ENCODE results near the gene ATP8A2.

The ATP8A2 gene

DNA sequence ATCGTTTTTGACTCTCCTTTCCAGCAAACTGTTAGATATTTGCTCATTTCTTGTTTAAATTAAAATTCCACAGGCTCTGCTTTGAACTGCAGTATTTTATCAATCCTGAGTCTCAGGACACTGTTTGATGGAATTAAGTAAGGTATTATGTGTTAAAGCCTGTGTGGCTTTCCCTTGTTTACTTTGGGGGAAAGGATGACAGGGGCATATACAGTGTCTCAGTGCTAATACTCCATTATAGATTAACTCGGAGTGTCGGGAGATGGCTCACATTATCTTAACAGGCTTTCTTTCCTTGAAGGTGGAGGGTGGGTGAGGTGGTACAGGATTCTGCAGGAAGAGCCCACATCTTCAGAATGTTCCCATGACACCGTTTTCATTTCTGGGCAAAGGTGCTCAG lies 595.4 kb downstream of the ATP8A2 start:
- DNase-seq (ENCODE audit: low read depth) = no peak

DNA sequence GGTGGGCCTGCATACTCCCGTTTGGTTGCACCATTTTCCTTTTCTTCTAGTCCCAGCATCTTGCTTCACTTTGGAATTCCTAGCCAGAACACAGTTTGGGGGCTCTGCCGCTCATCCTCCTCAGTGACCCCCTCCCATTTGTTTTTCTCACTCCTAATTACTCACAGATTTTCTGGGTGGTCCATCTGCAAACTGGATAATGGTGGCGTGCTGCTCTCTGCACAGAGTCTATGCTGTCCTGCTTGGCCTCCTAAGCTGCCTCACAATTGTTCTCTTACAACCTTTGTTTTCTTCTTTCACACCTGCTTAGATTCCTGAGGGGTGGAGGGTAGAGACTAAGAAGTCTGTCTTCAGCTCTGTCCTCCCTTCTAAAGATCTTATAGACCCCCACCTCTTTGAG lies 599.3 kb downstream of the ATP8A2 start:
- no peak for DNase-seq (ENCODE audit: low read depth)

- DNase-seq (ENCODE audit: low read depth) = no peak
Measured at GRCh38 chr13:25971459-25972145, 599.8 kb downstream of the ATP8A2 start.

GRCh38 chr13:25973085-25973484 lies 601.3 kb downstream of the ATP8A2 start:
- DNase-seq (ENCODE audit: low read depth) = no peak

GRCh38 chr13:25973576-25973975 lies 601.8 kb downstream of the ATP8A2 start:
- no peak for DNase-seq (ENCODE audit: low read depth)

DNA sequence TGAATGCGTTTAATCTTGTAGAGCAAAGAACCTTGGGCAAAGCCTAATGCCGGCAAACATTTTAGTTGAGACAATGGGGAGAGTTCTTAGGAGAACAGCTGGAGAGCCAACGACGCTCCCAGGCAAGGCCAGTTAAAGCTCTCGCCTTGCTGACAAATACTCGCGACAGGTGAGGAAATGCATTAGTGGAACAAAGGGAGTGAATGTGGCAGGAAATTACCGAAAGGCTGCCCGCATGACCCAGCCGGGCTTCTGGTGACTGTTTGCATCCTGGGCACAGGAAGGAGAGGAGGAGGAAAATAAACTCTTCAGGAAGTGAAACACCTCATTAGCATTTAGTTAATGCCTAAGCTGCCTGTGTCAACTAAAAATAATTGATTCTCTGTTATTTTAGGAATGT lies 605.4 kb downstream of the ATP8A2 start:
- DNase-seq (ENCODE audit: low read depth) = no peak

DNA sequence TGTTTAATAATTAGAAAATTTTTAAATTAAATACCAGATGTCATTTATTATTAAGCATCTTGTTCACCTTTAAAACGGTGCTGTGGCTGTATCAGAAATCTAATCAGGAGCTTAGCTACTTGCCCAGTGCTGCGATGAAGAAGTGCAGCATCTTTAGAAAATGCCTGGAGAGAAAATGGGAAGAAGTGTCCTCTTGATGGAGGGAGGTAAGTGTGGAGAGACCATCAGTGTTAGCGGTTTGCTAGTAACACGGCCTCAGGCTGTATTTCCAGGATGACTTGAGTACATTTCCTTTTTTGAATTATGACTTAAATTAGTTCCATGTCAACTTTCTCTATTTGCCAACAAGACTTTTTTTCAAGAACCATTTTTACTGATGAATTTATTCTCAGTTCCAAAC lies 605.9 kb downstream of the ATP8A2 start:
- DNase-seq (ENCODE audit: low read depth) = no peak

- no peak for DNase-seq (ENCODE audit: low read depth)
Measured at GRCh38 chr13:25978961-25979360, 607.2 kb downstream of the ATP8A2 start.

DNA sequence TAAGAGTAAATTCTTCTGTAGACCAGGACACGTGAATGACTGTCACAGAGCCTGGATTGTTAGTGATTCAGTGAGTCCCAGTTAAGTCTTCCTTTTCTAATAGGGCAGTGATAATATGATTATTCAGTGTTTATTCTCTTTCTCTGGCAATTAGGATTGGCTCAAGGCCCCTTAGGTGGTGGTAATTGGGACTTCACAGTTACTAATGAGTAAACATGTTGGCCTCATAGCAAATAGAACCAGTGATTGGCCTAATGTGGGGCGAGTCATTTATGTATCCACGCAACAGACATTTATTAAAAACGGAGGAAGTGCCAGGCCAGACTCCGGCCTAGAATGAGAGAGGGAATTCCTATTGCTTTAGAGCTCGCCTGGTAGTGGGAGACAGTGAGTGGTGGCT lies 607.6 kb downstream of the ATP8A2 start:
- DNase-seq (ENCODE audit: low read depth) = no peak

- DNase-seq (ENCODE audit: low read depth) = no peak
Measured at GRCh38 chr13:25980255-25980654, 608.5 kb downstream of the ATP8A2 start.

DNA sequence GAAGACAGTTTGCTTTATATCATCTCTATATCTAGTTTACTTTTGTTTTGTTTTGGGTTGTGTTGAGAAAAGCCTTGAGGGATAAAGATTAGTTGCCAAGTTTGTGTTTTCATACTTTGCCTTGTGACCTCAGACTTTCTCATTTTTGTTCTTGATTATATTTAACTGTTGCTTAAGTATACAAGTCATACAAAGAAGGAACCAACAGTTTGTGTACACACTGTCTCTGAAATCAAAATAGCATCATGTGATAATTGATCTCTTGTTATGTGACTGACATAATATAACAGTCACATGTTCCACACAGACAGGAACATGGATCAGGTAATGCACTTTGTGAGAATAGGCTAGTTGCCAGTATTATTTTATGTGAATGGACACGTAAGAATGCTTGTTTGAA lies 609.3 kb downstream of the ATP8A2 start:
- DNase-seq (ENCODE audit: low read depth) = no peak

GRCh38 chr13:25982907-25983306 lies 611.1 kb downstream of the ATP8A2 start:
- no peak for DNase-seq (ENCODE audit: low read depth)

GRCh38 chr13:25987987-25988386 lies 616.2 kb downstream of the ATP8A2 start:
- DNase-seq (ENCODE audit: low read depth) = no peak

GRCh38 chr13:25988661-25989060 lies 616.9 kb downstream of the ATP8A2 start:
- DNase-seq (ENCODE audit: low read depth) = no peak

- no peak for DNase-seq (ENCODE audit: low read depth)
Measured at GRCh38 chr13:25990801-25991200, 619.0 kb downstream of the ATP8A2 start.

- DNase-seq (ENCODE audit: low read depth) = no peak
Measured at GRCh38 chr13:25992076-25992475, 620.3 kb downstream of the ATP8A2 start.

- no peak for DNase-seq (ENCODE audit: low read depth)
Measured at GRCh38 chr13:26007261-26008125, 635.7 kb downstream of the ATP8A2 start.

DNA sequence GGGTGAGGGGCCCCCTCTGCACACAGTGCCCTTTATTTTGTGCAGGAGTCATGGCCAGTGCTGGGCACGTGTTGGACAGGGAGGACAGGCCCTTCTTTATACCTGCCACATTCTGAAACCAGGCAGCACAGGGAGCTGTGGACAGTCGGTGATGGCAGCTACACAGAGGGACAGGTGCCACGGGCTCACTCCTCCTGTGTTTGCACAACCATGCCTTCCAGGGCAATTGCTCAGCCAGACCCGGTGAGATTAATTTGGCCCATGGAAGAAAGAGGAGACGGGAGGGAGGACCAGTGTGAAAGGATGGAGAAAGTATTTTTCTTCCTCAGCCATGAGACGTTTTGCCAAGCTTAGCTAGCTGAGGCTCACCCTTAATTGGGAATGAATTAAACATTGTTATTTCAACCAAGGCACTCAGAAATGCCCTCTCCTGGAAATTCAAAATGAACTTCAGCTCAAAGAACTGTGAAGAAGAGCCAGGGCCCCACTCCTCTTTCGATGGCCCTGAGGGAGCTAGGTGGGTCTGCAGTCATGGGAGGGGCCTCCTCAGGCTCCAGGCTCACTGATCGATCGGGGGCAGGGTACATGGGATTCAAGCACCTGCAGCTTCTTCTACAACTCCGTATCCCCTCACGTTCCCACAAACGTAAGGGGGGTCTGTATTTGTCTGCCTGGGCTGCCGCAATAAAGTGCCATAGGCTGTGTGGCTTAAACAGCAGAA lies 638.9 kb downstream of the ATP8A2 start:
- DNase-seq (ENCODE audit: low read depth) = no peak

DNA sequence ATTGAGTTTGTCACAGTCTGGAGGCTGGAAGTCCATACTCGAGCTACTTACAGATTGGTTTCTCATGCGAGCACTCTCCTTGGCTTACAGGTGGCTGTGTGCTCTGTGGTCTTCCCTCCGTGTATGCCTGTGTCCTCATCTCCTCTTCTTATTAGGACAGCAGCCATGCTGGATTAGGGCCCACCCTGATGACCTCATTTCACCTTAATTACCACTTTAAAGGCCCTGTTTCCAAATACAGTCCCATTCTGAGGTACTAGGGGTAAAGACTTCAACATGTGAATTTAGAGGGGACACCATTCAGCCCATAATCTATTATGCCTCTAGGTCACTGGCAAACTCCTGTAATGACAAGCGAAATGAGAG lies 639.4 kb downstream of the ATP8A2 start:
- DNase-seq (ENCODE audit: low read depth) = no peak

GRCh38 chr13:26011996-26012821 lies 640.4 kb downstream of the ATP8A2 start:
- no peak for DNase-seq (ENCODE audit: low read depth)

DNA sequence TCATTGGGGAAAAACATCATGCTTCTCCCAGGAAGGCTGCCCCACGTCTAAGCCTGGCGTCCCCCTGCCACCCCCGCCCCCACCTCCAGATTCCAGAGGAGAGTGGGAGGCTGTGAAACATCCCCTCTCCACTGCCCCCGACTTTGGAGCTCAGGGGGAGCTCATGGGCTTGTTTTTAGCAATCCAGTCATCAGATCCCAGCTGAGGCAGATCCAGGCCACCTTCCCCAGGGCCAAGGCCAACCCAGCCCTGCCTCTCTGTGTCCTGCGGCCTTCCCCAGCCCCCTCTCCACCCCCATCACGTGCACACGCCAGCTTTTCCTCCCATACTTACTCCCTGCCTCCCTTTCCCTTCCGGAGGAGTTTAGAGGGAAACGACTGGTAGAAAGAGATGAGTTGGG lies 641.2 kb downstream of the ATP8A2 start:
- no peak for DNase-seq (ENCODE audit: low read depth)

Measured in HS-5 (cell line).